IMR-90 (cell line): Measurements from ENCODE around the gene UBXN11. TPM values are rescaled to one million over a fixed set of nuclear protein-coding genes. Genes with fewer than 3 reads are reported as not detected.

Source experiments
- ATAC-seq: fragments of 200-7000 bp; cut with Tn5 transposase; 2 replicates; pipeline ENCODE4 v1.9.1; 2020; ENCODE audit warnings: low read depth, mild to moderate bottlenecking, moderate library complexity
- BruUV-seq: library from RNA; stranded (reverse); fragments of 400-500 nt; replicated peaks from 2 replicates; lab custom pipeline; 2021; lab: Mats Ljungman, UMichigan
- CTCF ChIA-PET: fragments of 300-600 bp; formaldehyde crosslinking; extraction: SDS; loops from one replicate; lab custom pipeline; 2021; ENCODE audit warnings: antibody characterized with exemption; lab: Yijun Ruan, JAX
- POLR2A ChIA-PET: fragments of 300-600 bp; sonication (Branson Sonifier 250); formaldehyde crosslinking; loops from one replicate; lab custom pipeline; 2022; ENCODE audit warnings: antibody characterized with exemption; ENCODE audit not compliant: unreplicated experiment; lab: Charles Lee
- DNase-seq: peaks from one replicate; pipeline ENCODE4 v3.0.0; 2013
- H2AFZ ChIP-seq: replicated peaks from 2 replicates; pipeline ENCODE3; 2013; ENCODE audit warnings: low read length, mild to moderate bottlenecking; ENCODE audit not compliant: poor library complexity
- H2AK5ac ChIP-seq: 2 replicates; pipeline ENCODE4 v1.6.1; 2013; ENCODE audit warnings: low read depth, low read length, inconsistent platforms
- H2AK9ac ChIP-seq: replicated peaks from 2 replicates; pipeline ENCODE3; 2013; ENCODE audit warnings: mild to moderate bottlenecking, low read depth, low read length, moderate library complexity; ENCODE audit not compliant: poor library complexity
- H2BK120ac ChIP-seq: 2 replicates; pipeline ENCODE4 v1.6.1; 2013; ENCODE audit warnings: low read depth, low read length, inconsistent platforms
- H2BK15ac ChIP-seq: 3 replicates; pipeline ENCODE4 v1.6.1; 2013; ENCODE audit warnings: low read depth, low read length, inconsistent platforms
- H2BK20ac ChIP-seq: 2 replicates; pipeline ENCODE4 v1.6.1; 2013; ENCODE audit warnings: low read depth, mild to moderate bottlenecking, inconsistent platforms, low read length, moderate library complexity
- H2BK5ac ChIP-seq: 2 replicates; pipeline ENCODE4 v1.6.1; 2013; ENCODE audit warnings: mild to moderate bottlenecking, low read depth, low read length, inconsistent platforms; ENCODE audit not compliant: poor library complexity, severe bottlenecking
- H3K14ac ChIP-seq: replicated peaks from 2 replicates; pipeline ENCODE4 v1.6.1; 2013; ENCODE audit warnings: low read depth, low read length, inconsistent platforms
- H3K18ac ChIP-seq: 2 replicates; pipeline ENCODE4 v1.6.1; 2013; ENCODE audit warnings: low read depth, low read length, control low read depth
- H3K23ac ChIP-seq: 2 replicates; pipeline ENCODE4 v1.6.1; 2013; ENCODE audit warnings: low read depth, low read length, inconsistent platforms
- H3K27ac ChIP-seq: 2 replicates; pipeline ENCODE4 v1.5.1; 2013; ENCODE audit warnings: mild to moderate bottlenecking, control low read depth, low read length; ENCODE audit not compliant: insufficient read depth
- H3K27me3 ChIP-seq: 2 replicates; pipeline ENCODE4 v1.6.1; 2013; ENCODE audit warnings: low read length; ENCODE audit not compliant: control insufficient read depth, insufficient read depth
- H3K36me3 ChIP-seq: 2 replicates; pipeline ENCODE4 v1.6.1; 2013; ENCODE audit warnings: low read length, mixed read lengths; ENCODE audit not compliant: control insufficient read depth, insufficient read depth
- H3K4ac ChIP-seq: 2 replicates; pipeline ENCODE4 v1.6.1; 2013; ENCODE audit warnings: low read depth, low read length, inconsistent platforms
- H3K4me1 ChIP-seq: 2 replicates; pipeline ENCODE4 v1.6.1; 2013; ENCODE audit warnings: low read length, mixed read lengths; ENCODE audit not compliant: control insufficient read depth, insufficient read depth
- H3K4me2 ChIP-seq: 2 replicates; pipeline ENCODE4 v1.6.1; 2013; ENCODE audit warnings: low read depth, mild to moderate bottlenecking, control low read depth, low read length, moderate library complexity
- H3K4me3 ChIP-seq: 2 replicates; pipeline ENCODE4 v1.5.1; 2013; ENCODE audit warnings: low read depth, mild to moderate bottlenecking, control low read depth, low read length, moderate library complexity; ENCODE audit not compliant: insufficient read depth
- H3K56ac ChIP-seq: 2 replicates; pipeline ENCODE4 v1.6.1; 2013; ENCODE audit warnings: low read length, inconsistent platforms; ENCODE audit not compliant: insufficient read depth; ENCODE audit errors: extremely low read depth
- H3K79me1 ChIP-seq, 2 experiments: 2 replicates each; pipeline ENCODE4 v1.6.1; 2013; ENCODE audit warnings: low read length in 2 of 2, inconsistent platforms in 1 of 2, low read depth in 1 of 2
- H3K9ac ChIP-seq: 2 replicates; pipeline ENCODE4 v1.6.1; 2013; ENCODE audit warnings: low read depth, low read length, control low read depth
- H3K9me1 ChIP-seq: 2 replicates; pipeline ENCODE4 v1.6.1; 2013; ENCODE audit warnings: low read length, inconsistent platforms; ENCODE audit not compliant: insufficient read depth
- H3K9me3 ChIP-seq: 2 replicates; pipeline ENCODE4 v1.6.1; 2013; ENCODE audit warnings: low read length; ENCODE audit not compliant: control insufficient read depth, insufficient read depth
- H4K20me1 ChIP-seq: 2 replicates; pipeline ENCODE4 v1.6.1; 2013; ENCODE audit warnings: low read length, inconsistent platforms; ENCODE audit not compliant: insufficient read depth
- H4K5ac ChIP-seq: 2 replicates; pipeline ENCODE4 v1.6.1; 2013; ENCODE audit warnings: mild to moderate bottlenecking, low read depth, low read length, control low read depth
- H4K8ac ChIP-seq, 2 experiments: 2 replicates each; pipeline ENCODE4 v1.6.1; 2013; ENCODE audit warnings: low read depth in 2 of 2, low read length in 2 of 2, control low read depth in 1 of 2, inconsistent platforms in 1 of 2
- H4K91ac ChIP-seq: 2 replicates; pipeline ENCODE4 v1.6.1; 2013; ENCODE audit warnings: low read depth, low read length, inconsistent platforms; ENCODE audit not compliant: insufficient read depth
- CEBPB ChIP-seq: IDR thresholded peaks from 2 replicates; pipeline ENCODE4 v1.6.1; 2012; ENCODE audit warnings: low read depth, low read length, improper control_type of control experiment
- CHD1 ChIP-seq: IDR thresholded peaks from 2 replicates; pipeline ENCODE4 v1.6.1; 2012; ENCODE audit warnings: low read depth, low read length, improper control_type of control experiment
- FOS ChIP-seq: fragments of 150-350 bp; IDR thresholded peaks from 2 replicates; pipeline ENCODE4 v1.6.1; 2016; ENCODE audit warnings: low read depth, low read length
- MAFK ChIP-seq: IDR thresholded peaks from 2 replicates; pipeline ENCODE4 v1.6.1; 2012; ENCODE audit warnings: low read depth, low read length, improper control_type of control experiment
- MAZ ChIP-seq: IDR thresholded peaks from 2 replicates; pipeline ENCODE4 v1.6.1; 2012; ENCODE audit warnings: low read depth, mild to moderate bottlenecking, low read length, improper control_type of control experiment, moderate library complexity, borderline replicate concordance
- MXI1 ChIP-seq: IDR thresholded peaks from 2 replicates; pipeline ENCODE4 v1.6.1; 2012; ENCODE audit warnings: low read depth, mild to moderate bottlenecking, low read length, moderate library complexity, borderline replicate concordance
- NFE2L2 ChIP-seq: fragments of 150-350 bp; IDR thresholded peaks from 2 replicates; pipeline ENCODE4 v1.6.1; 2016; ENCODE audit warnings: low read depth, mild to moderate bottlenecking, low read length
- POLR2A ChIP-seq: IDR thresholded peaks from 2 replicates; pipeline ENCODE4 v1.6.1; 2012; ENCODE audit warnings: mild to moderate bottlenecking, low read depth, low read length
- RAD21 ChIP-seq: IDR thresholded peaks from 2 replicates; pipeline ENCODE4 v1.6.1; 2012; ENCODE audit warnings: low read length, improper control_type of control experiment
- RFX5 ChIP-seq: IDR thresholded peaks from 2 replicates; pipeline ENCODE4 v1.8.0; 2012; ENCODE audit warnings: low read depth, mild to moderate bottlenecking, low read length, moderate library complexity
- WGBS, 2 experiments: methylation state at CpG; one replicate each; pipeline versions ENCODE4 v1.1.5 to v1.1.7; 2013; ENCODE audit warnings: missing lambda C conversion rate in 2 of 2; ENCODE audit not compliant: insufficient read length in 1 of 2; ENCODE audit errors: extremely low coverage in 2 of 2; 5-methylcytosine and 5-hydroxymethylcytosine counted together
- dilution Hi-C: fragments of 300-500 bp; cut with HindIII; formaldehyde crosslinking; loops from one replicate; pipeline ENCODE4 v1.14.3; 2018; ENCODE audit warnings: low sequenced_read_pairs; ENCODE audit not compliant: unreplicated experiment
- in situ Hi-C: fragments of 300-500 bp; cut with MboI; formaldehyde crosslinking; loops from 3 replicates; pipeline ENCODE4 v1.14.3; 2019; ENCODE audit warnings: low sequenced_read_pairs, inconsistent platforms, mixed read lengths
- intact Hi-C: fragments of 100-400 bp; cut with micrococcal nuclease; formaldehyde crosslinking; loops from 2 replicates; pipeline ENCODE4 v1.10.0; 2022
- polyA plus RNA-seq, 3 experiments: library from polyadenylated mRNA; depleted of rRNA; stranded (reverse); fragments of >200 nt; gene quantifications; 2 replicates each; pipeline ENCODE4 v1.2.3, GENCODE V29; 2012; ENCODE audit warnings: low replicate concordance in 1 of 3
- total RNA-seq: library from RNA; depleted of rRNA; stranded (reverse); fragments of >200 nt; gene quantifications from 2 replicates; pipeline ENCODE4 v1.2.3, GENCODE V29; 2012
- TF ChIP-seq, protein P1 (sequence below): fragments of 150-350 bp; IDR thresholded peaks from 2 replicates; pipeline ENCODE4 v1.6.1; 2017; ENCODE audit warnings: mild to moderate bottlenecking, antibody characterized with exemption, low read length, low read depth
- TF ChIP-seq, protein P2 (sequence below): fragments of 150-350 bp; IDR thresholded peaks from 2 replicates; pipeline ENCODE4 v1.6.1; 2016; ENCODE audit warnings: low read depth, mild to moderate bottlenecking, low read length, moderate library complexity, borderline replicate concordance
- TF ChIP-seq, protein P3 (sequence below): conservative IDR thresholded peaks from 2 replicates; pipeline ENCODE4 v1.5.1; 2012; ENCODE audit warnings: mild to moderate bottlenecking, low read depth, low read length, improper control_type of control experiment

Gene UBXN11
- total and polyA plus RNA-seq, 2 of the 4 experiments (the other 2 are of a cell fraction), result 5.2 to 17.0 TPM

DNA sequence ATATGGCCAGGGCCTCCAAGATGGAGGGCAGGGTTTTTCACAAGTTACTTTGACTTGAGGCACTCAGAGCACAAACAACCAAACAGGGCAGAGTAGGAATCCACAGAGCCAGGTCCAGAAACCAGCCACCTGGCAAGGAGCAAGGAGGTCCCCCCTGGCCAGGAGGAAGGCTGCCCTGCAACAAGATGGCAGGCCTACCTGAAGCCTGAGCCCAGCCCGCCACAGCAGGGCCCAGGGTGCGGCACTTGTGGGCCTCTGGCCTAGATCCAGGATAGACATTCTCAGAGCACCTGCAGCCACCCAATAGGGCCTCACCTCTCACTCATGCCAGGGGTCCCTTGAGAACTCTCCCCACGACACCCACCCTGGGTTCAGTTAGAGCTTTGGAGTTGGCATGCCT, 15.0 kb downstream of the UBXN11 start:
- dilution Hi-C loops (no loop called here), in situ Hi-C loops (no loop called here), intact Hi-C loops (no loop called here)
- no TSS peak for BruUV-seq
- Histone ChIP-seq H3K4me1 (no peaks in the 10 kb centered on the region; the same call in 1 of the 2 replicates), H3K23ac (no peak overlapping the region), H3K56ac (no peak overlapping the region), H4K91ac (no peak overlapping the region), H3K4me2 (no peak overlapping the region), H2AK5ac (no peak overlapping the region), H4K8ac (no peak overlapping the region), H3K4me3 (no peak overlapping the region), H2BK120ac (no peak overlapping the region), H3K18ac (no peak overlapping the region), H3K27me3 (no peaks in the 10 kb centered on the region), H2AK9ac (no peak overlapping the region), H3K27ac (no peak overlapping the region), H3K9me3 (no peaks in the 10 kb centered on the region), H3K9ac (no peak overlapping the region), H3K14ac (no peak overlapping the region), H2BK5ac (no peak overlapping the region), H3K9me1 (peaks cover 6% of the 10 kb centered on the region; the same call in 1 of the 2 replicates), H3K79me1 (peaks cover 0 to 5% of the 10 kb centered on the region in 2 experiments; a peak in 1 of 4 replicates), H2BK20ac (no peak overlapping the region), H2BK15ac (no peak overlapping the region), H4K5ac (no peak overlapping the region), H3K36me3 (no peaks in the 10 kb centered on the region; the same call in 1 of the 2 replicates), H3K4ac (no peak overlapping the region), H4K20me1 (no peaks in the 10 kb centered on the region), H2AFZ (no peak overlapping the region)
- POLR2A ChIA-PET, result no interaction called here
- DNase-seq (no peak), ATAC-seq (no peak)
- 90% methylated on average over 2 of the region's 3 CpGs; no CpG with 5 or more reads in 1 of the 2 experiments for WGBS, 2 experiments
- TF ChIP-seq, protein P1, sequence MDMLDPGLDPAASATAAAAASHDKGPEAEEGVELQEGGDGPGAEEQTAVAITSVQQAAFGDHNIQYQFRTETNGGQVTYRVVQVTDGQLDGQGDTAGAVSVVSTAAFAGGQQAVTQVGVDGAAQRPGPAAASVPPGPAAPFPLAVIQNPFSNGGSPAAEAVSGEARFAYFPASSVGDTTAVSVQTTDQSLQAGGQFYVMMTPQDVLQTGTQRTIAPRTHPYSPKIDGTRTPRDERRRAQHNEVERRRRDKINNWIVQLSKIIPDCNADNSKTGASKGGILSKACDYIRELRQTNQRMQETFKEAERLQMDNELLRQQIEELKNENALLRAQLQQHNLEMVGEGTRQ, result no peak
- TF ChIP-seq CEBPB (no peak), POLR2A (no peak), RAD21 (no peak), FOS (no peak), MAZ (no peak), CHD1 (no peak), NFE2L2 (no peak), MXI1 (no peak), MAFK (no peak), RFX5 (no peak)
- TF ChIP-seq, protein P2, sequence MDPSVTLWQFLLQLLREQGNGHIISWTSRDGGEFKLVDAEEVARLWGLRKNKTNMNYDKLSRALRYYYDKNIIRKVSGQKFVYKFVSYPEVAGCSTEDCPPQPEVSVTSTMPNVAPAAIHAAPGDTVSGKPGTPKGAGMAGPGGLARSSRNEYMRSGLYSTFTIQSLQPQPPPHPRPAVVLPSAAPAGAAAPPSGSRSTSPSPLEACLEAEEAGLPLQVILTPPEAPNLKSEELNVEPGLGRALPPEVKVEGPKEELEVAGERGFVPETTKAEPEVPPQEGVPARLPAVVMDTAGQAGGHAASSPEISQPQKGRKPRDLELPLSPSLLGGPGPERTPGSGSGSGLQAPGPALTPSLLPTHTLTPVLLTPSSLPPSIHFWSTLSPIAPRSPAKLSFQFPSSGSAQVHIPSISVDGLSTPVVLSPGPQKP, result no peak
- TF ChIP-seq, protein P3, sequence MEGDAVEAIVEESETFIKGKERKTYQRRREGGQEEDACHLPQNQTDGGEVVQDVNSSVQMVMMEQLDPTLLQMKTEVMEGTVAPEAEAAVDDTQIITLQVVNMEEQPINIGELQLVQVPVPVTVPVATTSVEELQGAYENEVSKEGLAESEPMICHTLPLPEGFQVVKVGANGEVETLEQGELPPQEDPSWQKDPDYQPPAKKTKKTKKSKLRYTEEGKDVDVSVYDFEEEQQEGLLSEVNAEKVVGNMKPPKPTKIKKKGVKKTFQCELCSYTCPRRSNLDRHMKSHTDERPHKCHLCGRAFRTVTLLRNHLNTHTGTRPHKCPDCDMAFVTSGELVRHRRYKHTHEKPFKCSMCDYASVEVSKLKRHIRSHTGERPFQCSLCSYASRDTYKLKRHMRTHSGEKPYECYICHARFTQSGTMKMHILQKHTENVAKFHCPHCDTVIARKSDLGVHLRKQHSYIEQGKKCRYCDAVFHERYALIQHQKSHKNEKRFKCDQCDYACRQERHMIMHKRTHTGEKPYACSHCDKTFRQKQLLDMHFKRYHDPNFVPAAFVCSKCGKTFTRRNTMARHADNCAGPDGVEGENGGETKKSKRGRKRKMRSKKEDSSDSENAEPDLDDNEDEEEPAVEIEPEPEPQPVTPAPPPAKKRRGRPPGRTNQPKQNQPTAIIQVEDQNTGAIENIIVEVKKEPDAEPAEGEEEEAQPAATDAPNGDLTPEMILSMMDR, result no peak
- CTCF ChIA-PET, result no interaction called here
